Endothelial cell of umbilical vein (primary cell): ENCODE data around the gene TSC22D3. TPM values are rescaled to one million over a fixed set of nuclear protein-coding genes. Genes with fewer than 3 reads are reported as not detected.

Source experiments
- BruUV-seq: library from RNA; stranded (reverse); fragments of 400-500 nt; replicated peaks from 2 replicates; lab custom pipeline; 2021; lab: Mats Ljungman, UMichigan
- CTCF ChIA-PET: fragments of 300-600, 350-600 bp; sonication (Branson Sonifier 250); formaldehyde crosslinking; loops from one replicate; lab custom pipeline; 2021; ENCODE audit warnings: antibody characterized with exemption, inconsistent platforms; lab: Charles Lee
- POLR2A ChIA-PET: fragments of 300-600, 350-600 bp; sonication (Branson Sonifier 250); formaldehyde crosslinking; loops from one replicate; lab custom pipeline; 2021; ENCODE audit warnings: antibody characterized with exemption, inconsistent platforms; lab: Charles Lee
- DNase-seq: peaks from one replicate; pipeline ENCODE4 v3.0.0-alpha.2; 2011; ENCODE audit warnings: low read depth, low spot score
- FAIRE-seq: peaks from 2 replicates; lab custom pipeline; 2011; peaks lifted over from hg19 to GRCh38; lab: Jason Lieb, UNC
- H2AFZ ChIP-seq: 2 replicates; pipeline ENCODE4 v1.6.0; 2012; ENCODE audit warnings: low read depth, low read length, control low read depth, inconsistent platforms
- H3K27ac ChIP-seq: 2 replicates; pipeline ENCODE4 v1.5.1; 2011; ENCODE audit warnings: low read depth, mild to moderate bottlenecking, control low read depth, low read length, moderate library complexity; ENCODE audit not compliant: insufficient read depth
- H3K27me3 ChIP-seq, 2 experiments: 2 replicates each; pipeline versions ENCODE4 v1.6.0 to v1.6.1; 2011; ENCODE audit warnings: low read length in 2 of 2, mixed read lengths in 1 of 2; ENCODE audit not compliant: control insufficient read depth in 2 of 2, insufficient read depth in 2 of 2
- H3K36me3 ChIP-seq, 2 experiments: 2 replicates in 1 of 2; 3 replicates in 1 of 2; pipeline ENCODE4 v1.5.1; 2011; ENCODE audit warnings: low read length in 2 of 2, mild to moderate bottlenecking in 1 of 2, moderate library complexity in 1 of 2; ENCODE audit not compliant: control insufficient read depth in 2 of 2, insufficient read depth in 2 of 2; ENCODE audit errors: extremely low read depth in 1 of 2
- H3K4me1 ChIP-seq: 3 replicates; pipeline ENCODE4 v1.5.1; 2011; ENCODE audit warnings: mild to moderate bottlenecking, low read length; ENCODE audit not compliant: control insufficient read depth, insufficient read depth; ENCODE audit errors: extremely low read depth
- H3K4me2 ChIP-seq: 2 replicates; pipeline ENCODE4 v1.6.1; 2011; ENCODE audit warnings: low read length, control low read depth, mixed read lengths; ENCODE audit not compliant: insufficient read depth
- H3K4me3 ChIP-seq, 3 experiments: fragments of 200-600 bp in 1 of 3; sonication (generic), shearing (Covaris generic) in 1 of 3; replicated peaks in 1 of 3; 2 replicates each; pipeline ENCODE4 v1.5.1; 2011 to 2016; ENCODE audit warnings: control low read depth in 3 of 3, low read length in 3 of 3, mild to moderate bottlenecking in 2 of 3, inconsistent platforms in 1 of 3, low read depth in 1 of 3, moderate library complexity in 1 of 3; ENCODE audit not compliant: insufficient read depth in 1 of 3
- H3K79me2 ChIP-seq: 2 replicates; pipeline ENCODE4 v1.6.0; 2012; ENCODE audit warnings: low read length, inconsistent platforms; ENCODE audit not compliant: control insufficient read depth, insufficient read depth
- H3K9ac ChIP-seq: replicated peaks from 2 replicates; pipeline ENCODE3; 2011; ENCODE audit warnings: low read length, control low read depth; ENCODE audit not compliant: insufficient read depth; ENCODE audit errors: extremely low read depth
- H3K9me1 ChIP-seq: replicated peaks from 3 replicates; pipeline ENCODE4 v1.6.0; 2011; ENCODE audit warnings: mild to moderate bottlenecking, low read length; ENCODE audit not compliant: control insufficient read depth, insufficient read depth; ENCODE audit errors: extremely low read depth
- H3K9me3 ChIP-seq: replicated peaks from 2 replicates; pipeline ENCODE4 v1.5.1; 2012; ENCODE audit warnings: low read length, inconsistent platforms; ENCODE audit not compliant: control insufficient read depth, insufficient read depth
- H4K20me1 ChIP-seq: replicated peaks from 2 replicates; pipeline ENCODE3; 2011; ENCODE audit warnings: mild to moderate bottlenecking, low read length; ENCODE audit not compliant: control insufficient read depth, insufficient read depth; ENCODE audit errors: extremely low read depth
- CTCF ChIP-seq, 2 donors: IDR thresholded peaks; 1 replicate in 1 of 2; 2 replicates in 1 of 2; pipeline ENCODE4 v1.5.1; 2011; ENCODE audit warnings: low read length in 2 of 2, mild to moderate bottlenecking in 2 of 2, moderate library complexity in 2 of 2, control low read depth in 1 of 2, inconsistent platforms in 1 of 2, low read depth in 1 of 2; ENCODE audit not compliant: insufficient read depth in 1 of 2; ENCODE audit errors: extremely low read depth in 1 of 2
- EZH2 ChIP-seq: IDR thresholded peaks from 2 replicates; pipeline ENCODE4 v1.6.1; 2012; ENCODE audit warnings: borderline replicate concordance, low read depth, mild to moderate bottlenecking, moderate library complexity, low read length, inconsistent platforms; ENCODE audit not compliant: severe bottlenecking
- FOS ChIP-seq: IDR thresholded peaks from 2 replicates; pipeline ENCODE4 v1.6.1; 2011; ENCODE audit warnings: mild to moderate bottlenecking, low read length, moderate library complexity, borderline replicate concordance; ENCODE audit not compliant: insufficient read depth
- GATA2 ChIP-seq: IDR thresholded peaks from 2 replicates; pipeline ENCODE4 v1.7.0; 2011; ENCODE audit warnings: low read depth, mild to moderate bottlenecking, moderate library complexity, mixed read lengths, low read length; ENCODE audit not compliant: insufficient read length, insufficient read depth
- JUN ChIP-seq: IDR thresholded peaks from 2 replicates; pipeline ENCODE4 v1.6.1; 2011; ENCODE audit warnings: borderline replicate concordance, low read depth; ENCODE audit not compliant: insufficient read length, insufficient read depth
- MAX ChIP-seq: IDR thresholded peaks from 2 replicates; pipeline ENCODE4 v1.6.1; 2011; ENCODE audit not compliant: insufficient read depth, insufficient read length
- MYC ChIP-seq: IDR thresholded peaks from one replicate; pipeline ENCODE4 v1.6.1; 2011; ENCODE audit warnings: mild to moderate bottlenecking, low read depth, low read length
- POLR2A ChIP-seq: IDR thresholded peaks from 2 replicates; pipeline ENCODE4 v1.6.1; 2012; ENCODE audit warnings: low read depth, mild to moderate bottlenecking, control low read depth, low read length
- POLR2AphosphoS5 ChIP-seq: IDR thresholded peaks from 2 replicates; pipeline ENCODE4 v1.6.1; 2012; ENCODE audit warnings: low read depth, mild to moderate bottlenecking, control low read depth, low read length, moderate library complexity; ENCODE audit not compliant: insufficient read depth
- dilution Hi-C: fragments of 300-500 bp; cut with MboI; formaldehyde crosslinking; loops from one replicate; pipeline ENCODE4 v1.15.0; 2019; ENCODE audit warnings: low sequenced_read_pairs; ENCODE audit not compliant: extremely low pct_ligation_motif_present
- intact Hi-C: fragments of 100-400 bp; cut with micrococcal nuclease; formaldehyde crosslinking; loops from one replicate; pipeline ENCODE4 v1.10.0; 2022
- polyA plus RNA-seq, 4 experiments: library from polyadenylated mRNA; depleted of rRNA in 3 of 4; stranded (reverse) in 3 of 4; unstranded in 1 of 4; fragments of >200 nt; gene quantifications; 2 replicates each; pipeline versions ENCODE4 v1.2.1 to v1.2.3, GENCODE V29; 2011 to 2012; ENCODE audit warnings: missing spikeins in 1 of 4
- total RNA-seq: library from RNA; stranded (reverse); gene quantifications from 2 replicates; pipeline ENCODE4 v1.2.3, GENCODE V29; 2021

The TSC22D3 gene
- total and polyA plus RNA-seq, 2 donors (not counting 3 experiments of a cell fraction or from before 2014, with no cell fraction given): 21.1 to 37.4 TPM

GRCh38 chrX:107764845-107765608 is 10.6 kb downstream of the TSC22D3 start:
- peak; percentile 4 for FAIRE-seq
- Histone ChIP-seq H3K27me3 (no peaks in the 10 kb centered on the region), H2AFZ (no peak overlapping the region), H3K9ac (no peak overlapping the region), H3K4me1 (no peaks in the 10 kb centered on the region), H3K4me2 (no peak overlapping the region), H3K9me1 (no peaks in the 10 kb centered on the region), H3K27ac (no peak overlapping the region), H4K20me1 (no peaks in the 10 kb centered on the region), H3K36me3 (no peaks in the 10 kb centered on the region), H3K9me3 (no peaks in the 10 kb centered on the region), H3K4me3 (no peak overlapping the region), H3K79me2 (no peaks in the 10 kb centered on the region)
- ChIA-PET POLR2A (interaction anchor here (0.6 kb wide), 1 partner anchor 12 kb away, joined by 3 read pairs; no protein-coding TSS in a partner anchor), CTCF (no interaction called here)
- intact Hi-C loops: no loop called here
- DNase-seq: no peak
- BruUV-seq: no TSS peak
- dilution Hi-C loops: no loop called here
- TF ChIP-seq FOS: no peak
- TF ChIP-seq GATA2: no peak
- no peak for TF ChIP-seq MYC
- TF ChIP-seq MAX: no peak
- no peak for TF ChIP-seq POLR2AphosphoS5
- no peak for TF ChIP-seq JUN
- no peak for TF ChIP-seq POLR2A
- no peak for TF ChIP-seq EZH2
- TF ChIP-seq CTCF (IDR thresholded peaks at IDR 0.05; ENCODE audit: extremely low read depth in 1 of 2, insufficient read depth in 1 of 2, low read depth in 1 of 2, low read length in 2 of 2): no peak
